CD4-positive, alpha-beta T cell (primary cell): Measurements from ENCODE around the gene GMFB. TPM values are rescaled to one million over a fixed set of nuclear protein-coding genes. Genes with fewer than 3 reads are reported as not detected.

Experiments used
- ATAC-seq: fragments of 200-7000 bp; cut with Tn5 transposase; one replicate; pipeline ENCODE4 v1.10.0; 2022; ENCODE audit warnings: mild to moderate bottlenecking; ENCODE audit not compliant: poor library complexity
- CTCF ChIA-PET: fragments of 350-600 bp; sonication (Branson Sonifier 250); formaldehyde crosslinking; loops from one replicate; lab custom pipeline; 2021; ENCODE audit warnings: antibody characterized with exemption, inconsistent platforms; lab: Charles Lee
- POLR2A ChIA-PET: fragments of 350-600 bp; sonication (Branson Sonifier 250); formaldehyde crosslinking; loops from one replicate; lab custom pipeline; 2021; ENCODE audit warnings: antibody characterized with exemption, inconsistent platforms; lab: Charles Lee
- DNase-seq, 14 experiments: peaks; one replicate each; pipeline ENCODE4 v3.0.0-alpha.2; 2013 to 2020; ENCODE audit warnings: mixed read lengths in 2 of 14
- H3K27ac ChIP-seq, 2 donors: one replicate each; pipeline versions ENCODE4 v1.5.1 to v1.7.0; 2013; ENCODE audit warnings: low read length in 2 of 2, low read depth in 1 of 2, mild to moderate bottlenecking in 1 of 2
- H3K27me3 ChIP-seq, 2 experiments: 1 replicate in 1 of 2; 2 replicates in 1 of 2; pipeline versions ENCODE4 v1.6.1 to v1.7.0; 2013; ENCODE audit warnings: low read length in 2 of 2, control low read depth in 1 of 2, mild to moderate bottlenecking in 1 of 2, moderate library complexity in 1 of 2; ENCODE audit not compliant: insufficient read depth in 2 of 2, control insufficient read depth in 1 of 2
- H3K36me3 ChIP-seq: one replicate; pipeline ENCODE4 v1.6.1; 2013; ENCODE audit warnings: low read length, control low read depth; ENCODE audit not compliant: insufficient read depth
- H3K4me1 ChIP-seq: one replicate; pipeline ENCODE4 v1.6.1; 2013; ENCODE audit warnings: low read length, control low read depth; ENCODE audit not compliant: insufficient read depth
- H3K4me3 ChIP-seq: one replicate; pipeline ENCODE4 v1.5.1; 2013; ENCODE audit warnings: mild to moderate bottlenecking, low read length, moderate library complexity
- H3K9me3 ChIP-seq, 2 experiments: 1 replicate in 1 of 2; 2 replicates in 1 of 2; pipeline versions ENCODE4 v1.6.1 to v1.7.0; 2013; ENCODE audit warnings: low read length in 2 of 2, mild to moderate bottlenecking in 2 of 2, control low read depth in 1 of 2, moderate library complexity in 1 of 2; ENCODE audit not compliant: control insufficient read depth in 1 of 2, insufficient read depth in 1 of 2
- H3K27ac Mint-ChIP-seq: one replicate; pipeline ENCODE4 v1.8.0; 2020; ENCODE audit warnings: mixed read lengths
- H3K27me3 Mint-ChIP-seq: one replicate; pipeline ENCODE4 v1.8.0; 2021; ENCODE audit warnings: mixed read lengths
- H3K36me3 Mint-ChIP-seq: one replicate; pipeline ENCODE4 v1.8.0; 2021; ENCODE audit warnings: low read depth, mixed read lengths
- H3K4me1 Mint-ChIP-seq: one replicate; pipeline ENCODE4 v1.8.0; 2021; ENCODE audit warnings: low read depth, mixed read lengths
- H3K4me3 Mint-ChIP-seq: one replicate; pipeline ENCODE4 v1.8.0; 2020; ENCODE audit warnings: mild to moderate bottlenecking, mixed read lengths
- H3K9me3 Mint-ChIP-seq: one replicate; pipeline ENCODE4 v1.8.0; 2020; ENCODE audit warnings: mixed read lengths
- intact Hi-C, 2 experiments: fragments of 100-400 bp; cut with DNase I in 1 of 2; cut with micrococcal nuclease in 1 of 2; formaldehyde crosslinking; loops; one replicate each; pipeline versions ENCODE4 v1.15.1 to v1.9.0; 2023 to 2025; cut with DNase I, micrococcal nuclease
- total RNA-seq, 174 experiments: library from RNA in 2 of 174; stranded (reverse) in 2 of 174; gene quantifications; one replicate each; pipeline ENCODE4 v1.2.3 and lab custom pipeline; 2021 to 2026
- TF ChIP-seq, protein P1 (sequence below): fragments of 200-600 bp; IDR thresholded peaks from one replicate; pipeline ENCODE4 v1.8.0; 2022; ENCODE audit warnings: antibody characterized with exemption, mild to moderate bottlenecking

GMFB gene
- total RNA-seq, 2 experiments from 2014 or later: 39.5 to 43.5 TPM

DNA sequence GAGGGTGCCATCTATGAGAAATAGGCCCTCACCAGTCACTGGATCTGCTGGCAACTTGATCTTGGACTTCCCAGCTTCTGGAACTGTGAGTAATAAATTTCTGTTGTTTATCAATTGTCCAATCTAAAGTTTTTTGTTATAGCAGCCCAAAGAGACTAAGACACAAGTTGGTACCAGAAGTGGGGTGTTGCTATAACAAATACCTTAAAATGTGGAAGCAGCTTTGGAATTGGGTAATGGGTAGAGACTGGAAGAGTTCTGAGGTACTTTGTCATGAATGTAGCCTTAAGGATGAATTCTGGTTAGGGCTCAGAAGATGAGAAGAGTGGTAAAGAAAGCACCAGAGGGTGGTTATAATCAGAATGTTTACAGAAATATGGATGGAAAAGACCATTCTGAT is 21.5 kb downstream of the GMFB start:
- Histone ChIP-seq H3K27ac (no peak overlapping the region), H3K9me3 (peaks cover 5% of the 10 kb centered on the region in 2 experiments), H3K4me1 (no peaks in the 10 kb centered on the region), H3K4me3 (no peak overlapping the region), H3K36me3 (no peaks in the 10 kb centered on the region), H3K27me3 (no peaks in the 10 kb centered on the region)
- Mint-ChIP-seq H3K36me3 (peaks cover 37% of the 10 kb centered on the region), H3K9me3 (peaks cover 6% of the 10 kb centered on the region), H3K27me3 (no peaks in the 10 kb centered on the region), H3K4me1 (no peaks in the 10 kb centered on the region), H3K27ac (no peak overlapping the region), H3K4me3 (no peak overlapping the region)
- CTCF ChIA-PET: no interaction called here
- intact Hi-C loops: no loop called here
- DNase-seq: no peak
- TF ChIP-seq, protein P1, sequence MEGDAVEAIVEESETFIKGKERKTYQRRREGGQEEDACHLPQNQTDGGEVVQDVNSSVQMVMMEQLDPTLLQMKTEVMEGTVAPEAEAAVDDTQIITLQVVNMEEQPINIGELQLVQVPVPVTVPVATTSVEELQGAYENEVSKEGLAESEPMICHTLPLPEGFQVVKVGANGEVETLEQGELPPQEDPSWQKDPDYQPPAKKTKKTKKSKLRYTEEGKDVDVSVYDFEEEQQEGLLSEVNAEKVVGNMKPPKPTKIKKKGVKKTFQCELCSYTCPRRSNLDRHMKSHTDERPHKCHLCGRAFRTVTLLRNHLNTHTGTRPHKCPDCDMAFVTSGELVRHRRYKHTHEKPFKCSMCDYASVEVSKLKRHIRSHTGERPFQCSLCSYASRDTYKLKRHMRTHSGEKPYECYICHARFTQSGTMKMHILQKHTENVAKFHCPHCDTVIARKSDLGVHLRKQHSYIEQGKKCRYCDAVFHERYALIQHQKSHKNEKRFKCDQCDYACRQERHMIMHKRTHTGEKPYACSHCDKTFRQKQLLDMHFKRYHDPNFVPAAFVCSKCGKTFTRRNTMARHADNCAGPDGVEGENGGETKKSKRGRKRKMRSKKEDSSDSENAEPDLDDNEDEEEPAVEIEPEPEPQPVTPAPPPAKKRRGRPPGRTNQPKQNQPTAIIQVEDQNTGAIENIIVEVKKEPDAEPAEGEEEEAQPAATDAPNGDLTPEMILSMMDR: no peak
- POLR2A ChIA-PET: no interaction called here
- ATAC-seq: no peak

DNA sequence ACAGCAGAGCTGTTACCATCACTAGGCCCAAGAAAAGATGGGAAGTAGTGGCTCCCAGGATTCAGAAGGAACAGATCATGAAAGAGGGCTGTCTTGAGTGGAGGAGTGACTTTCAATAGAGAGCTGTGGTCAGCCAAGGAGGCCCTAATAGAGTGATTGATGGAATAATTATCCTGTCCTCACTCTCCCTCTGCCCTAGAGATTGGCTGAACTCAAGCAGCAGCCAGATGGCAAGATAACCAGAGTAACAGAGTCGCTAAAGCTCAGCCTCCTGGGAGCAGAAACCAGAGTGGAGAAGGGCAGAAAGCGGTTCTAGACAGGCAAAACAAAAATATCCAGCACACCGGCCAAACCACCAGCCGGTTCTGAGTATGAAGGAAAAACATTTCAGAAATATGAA is 23.1 kb downstream of the GMFB start:
- TF ChIP-seq, protein P1: no peak
- H3K36me3 Mint-ChIP-seq: peaks cover 25% of the 10 kb centered on the region

DNA sequence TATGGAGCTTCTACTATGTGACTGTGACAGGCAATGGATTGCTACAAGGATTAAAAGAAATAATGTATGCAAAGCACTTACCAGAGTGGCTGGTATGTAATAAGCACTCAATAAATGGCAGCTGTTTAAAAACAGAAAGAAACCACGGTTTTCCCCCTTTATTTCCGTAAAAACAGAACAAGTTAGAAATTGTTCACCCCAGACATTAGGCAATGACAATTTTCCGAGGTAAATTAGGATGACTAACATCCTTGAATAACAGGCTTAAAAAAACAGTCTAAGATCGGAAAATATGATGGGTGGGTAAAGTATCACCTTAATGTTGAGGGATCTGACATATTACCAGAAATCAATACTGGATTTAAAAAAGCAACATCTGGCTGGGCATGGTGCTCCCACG is 26.7 kb downstream of the GMFB start:
- ATAC-seq (no peak), DNase-seq (no peak)
- Mint-ChIP-seq H3K9me3 (no peaks in the 10 kb centered on the region), H3K27me3 (no peaks in the 10 kb centered on the region), H3K27ac (no peak overlapping the region), H3K4me3 (no peak overlapping the region), H3K4me1 (no peaks in the 10 kb centered on the region), H3K36me3 (peaks cover under 1% of the 10 kb centered on the region)
- Histone ChIP-seq H3K4me3 (no peak overlapping the region), H3K27me3 (no peaks in the 10 kb centered on the region), H3K36me3 (no peaks in the 10 kb centered on the region), H3K4me1 (no peaks in the 10 kb centered on the region), H3K9me3 (peaks cover 0 to 8% of the 10 kb centered on the region in 2 experiments), H3K27ac (no peak overlapping the region)
- CTCF ChIA-PET: no interaction called here
- POLR2A ChIA-PET: no interaction called here
- TF ChIP-seq, protein P1: no peak
- intact Hi-C loops: no loop called here

More for the DNA sequence above, 23.1 kb downstream of the GMFB start:
- ATAC-seq (no peak), DNase-seq (no peak)
- no peaks in the 10 kb centered on the region for H3K4me1 ChIP-seq
- H3K9me3 ChIP-seq: peaks cover 5% of the 10 kb centered on the region in 2 experiments
- H3K4me1 Mint-ChIP-seq: no peaks in the 10 kb centered on the region
- H3K4me3 Mint-ChIP-seq: no peak overlapping the region
- POLR2A ChIA-PET: no interaction called here
- intact Hi-C loops: no loop called here
- H3K27ac Mint-ChIP-seq: no peak overlapping the region
- H3K27me3 ChIP-seq: no peaks in the 10 kb centered on the region
- no peaks in the 10 kb centered on the region for H3K36me3 ChIP-seq
- H3K27ac ChIP-seq: no peak overlapping the region
- CTCF ChIA-PET: no interaction called here
- H3K9me3 Mint-ChIP-seq: peaks cover 6% of the 10 kb centered on the region
- H3K27me3 Mint-ChIP-seq: no peaks in the 10 kb centered on the region
- H3K4me3 ChIP-seq: no peak overlapping the region
